Measurements from ENCODE around the gene CNTNAP5.

- TF ChIP-seq CTCF (IDR thresholded peaks at IDR 0.05) (no peak), POLR2A (IDR thresholded peaks at IDR 0.05) (no peak)
These were observed 460.6 kb downstream of the CNTNAP5 start for GRCh38 chr2:124485659-124486058.
